SK-N-SH treated with all-trans-retinoic acid at 6 μM for 48 hours (cell line): ENCODE data around the gene PDE6A.

Experiments
- ATAC-seq: fragments of 200-7000 bp; cut with Tn5 transposase; 3 replicates; pipeline ENCODE4 v1.9.1; 2020; ENCODE audit warnings: mild to moderate bottlenecking, moderate library complexity
- CREB5 ChIP-seq: fragments of 250-450 bp; sonication (Bioruptor Pico); IDR thresholded peaks from 2 replicates; pipeline ENCODE4 v1.5.1; 2020; ENCODE audit warnings: low read depth, mild to moderate bottlenecking, moderate library complexity
- CSRNP3 ChIP-seq: fragments of 250-450 bp; sonication (Bioruptor Pico); IDR thresholded peaks from 2 replicates; pipeline ENCODE4 v1.5.1; 2021; ENCODE audit warnings: mild to moderate bottlenecking, moderate library complexity
- GLIS3 ChIP-seq: fragments of 250-450 bp; sonication (Bioruptor Pico); IDR thresholded peaks from 2 replicates; pipeline ENCODE4 v1.5.0; 2020; ENCODE audit warnings: mild to moderate bottlenecking, moderate library complexity
- PATZ1 ChIP-seq: fragments of 250-450 bp; sonication (Bioruptor Pico); IDR thresholded peaks from 2 replicates; pipeline ENCODE4 v1.8.0; 2020; ENCODE audit warnings: mild to moderate bottlenecking, moderate library complexity, borderline replicate concordance
- PPARA ChIP-seq: fragments of 250-450 bp; sonication (Bioruptor Pico); IDR thresholded peaks from 2 replicates; pipeline ENCODE4 v1.5.0; 2020; ENCODE audit warnings: mild to moderate bottlenecking, borderline replicate concordance
- RARB ChIP-seq: fragments of 250-450 bp; sonication (Bioruptor Pico); IDR thresholded peaks from 2 replicates; pipeline ENCODE4 v1.8.0; 2021; ENCODE audit warnings: mild to moderate bottlenecking, moderate library complexity
- SNAI2 ChIP-seq: fragments of 250-450 bp; sonication (Bioruptor Pico); IDR thresholded peaks from 2 replicates; pipeline ENCODE4 v1.5.0; 2020; ENCODE audit warnings: mild to moderate bottlenecking, moderate library complexity
- TSHZ2 ChIP-seq: fragments of 250-450 bp; sonication (Bioruptor Pico); IDR thresholded peaks from 2 replicates; pipeline ENCODE4 v1.5.0; 2020; ENCODE audit warnings: mild to moderate bottlenecking, moderate library complexity
- ZC3H10 ChIP-seq: fragments of 250-450 bp; sonication (Bioruptor Pico); IDR thresholded peaks from 2 replicates; pipeline ENCODE4 v1.5.1; 2021; ENCODE audit warnings: mild to moderate bottlenecking, moderate library complexity
- ZFP3 ChIP-seq: fragments of 250-450 bp; sonication (Bioruptor Pico); IDR thresholded peaks from 2 replicates; pipeline ENCODE4 v1.5.0; 2020; ENCODE audit warnings: mild to moderate bottlenecking, moderate library complexity
- ZFP30 ChIP-seq: fragments of 450-650 bp; formaldehyde crosslinking; IDR thresholded peaks from 2 replicates; pipeline ENCODE4 v1.5.0; 2022; ENCODE audit warnings: mild to moderate bottlenecking, moderate library complexity
- ZNF565 ChIP-seq: fragments of 450-650 bp; formaldehyde crosslinking; conservative IDR thresholded peaks from 2 replicates; pipeline ENCODE4 v1.5.0; 2020; ENCODE audit warnings: low read depth, mild to moderate bottlenecking, moderate library complexity

The PDE6A gene

GRCh38 chr5:149915392-149916260 lies 29.0 kb downstream of the PDE6A start:
- peak; percentile 25; the same call in 2 of the 3 replicates for ATAC-seq
- TF ChIP-seq ZFP3 (no peak), ZFP30 (no peak), CREB5 (CRISPR knock-in tag) (no peak), TSHZ2 (CRISPR knock-in tag) (no peak), GLIS3 (CRISPR knock-in tag) (no peak), CSRNP3 (CRISPR knock-in tag) (no peak), PATZ1 (no peak), RARB (no peak), PPARA (no peak), SNAI2 (no peak)
- TF ChIP-seq, all 23 proteins: peak for 0

GRCh38 chr5:149913436-149914419 lies 30.9 kb downstream of the PDE6A start:
- TF ChIP-seq ZNF565 (CRISPR knock-in tag) = no peak
- TF ChIP-seq, all 23 proteins: peak for 0

GRCh38 chr5:149912226-149912871 lies 32.2 kb downstream of the PDE6A start:
- ATAC-seq = no peak
- no peak for TF ChIP-seq ZC3H10 (CRISPR knock-in tag)
- no peak for TF ChIP-seq CSRNP3 (CRISPR knock-in tag)
- TF ChIP-seq PATZ1 = no peak
- TF ChIP-seq CREB5 (CRISPR knock-in tag) = no peak

More at GRCh38 chr5:149913436-149914419, 30.9 kb downstream of the PDE6A start:
- ATAC-seq = no peak
